ENCODE data around the gene KISS1R. TPM values are rescaled to one million over a fixed set of nuclear protein-coding genes. Genes with fewer than 3 reads are reported as not detected.
A peak's percentile ranks its signal among the peaks of the same experiment; 100 is the strongest.

The KISS1R gene
- total RNA-seq, 2 experiments from 2014 or later: 1.5 to 1.6 TPM

DNA sequence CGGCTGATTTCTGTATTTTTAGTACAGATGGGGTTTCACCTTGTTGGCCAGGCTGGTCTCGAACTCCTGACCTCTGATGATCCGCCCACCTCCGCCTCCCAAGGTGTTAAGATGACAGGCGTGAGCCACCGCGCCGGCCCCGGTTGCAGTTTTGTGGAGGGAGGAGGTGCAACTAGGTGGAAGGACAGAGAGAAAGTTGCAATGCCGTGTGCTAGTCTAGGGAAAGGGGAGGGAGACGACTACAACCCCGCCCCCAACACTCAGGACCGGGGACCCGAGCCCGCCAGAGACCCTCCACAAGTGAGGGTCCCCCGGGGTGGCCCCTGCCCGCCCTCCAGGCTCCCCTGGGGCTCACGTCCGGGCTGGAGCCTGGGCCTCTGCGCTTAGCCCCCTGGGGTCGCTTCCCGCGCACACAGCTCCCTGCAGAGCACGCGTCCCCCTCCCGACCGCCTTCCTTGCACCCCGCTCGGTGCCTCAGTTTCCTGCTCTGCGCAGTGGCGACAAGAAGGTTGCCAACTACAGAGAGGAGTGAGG, 7.5 kb downstream of the KISS1R start:
- H3K9me3 ChIP-seq (ENCODE audit: control insufficient read depth in 1 of 2, insufficient read depth in 1 of 2, low read length in 2 of 2): no peaks in the 10 kb centered on the region
- ChIA-PET POLR2A (interaction anchor here (1.0 kb wide), 2 partner anchors 13 to 60 kb away, joined by 3 to 8 read pairs; partner anchors contain the start of gene WDR18), CTCF (interaction anchor here (1.1 to 5.3 kb wide), 4 partner anchors 58 to 316 kb away, joined by 3 to 33 read pairs (median 12); partner anchors contain the start of gene WDR18)
- ATAC-seq (ENCODE audit: poor library complexity): no peak
- H3K4me1 ChIP-seq (ENCODE audit: insufficient read depth, low read length): peaks cover 53% of the 10 kb centered on the region
- peak overlapping the region; percentile 83 for H3K4me3 ChIP-seq (ENCODE audit: low read length)
- no peak overlapping the region for H3K27ac Mint-ChIP-seq
- H3K9me3 Mint-ChIP-seq: no peaks in the 10 kb centered on the region
- intact Hi-C loops (cut with DNase I, micrococcal nuclease): loop anchor here (1.0 to 5.0 kb wide), 2 partner anchors 60 to 268 kb away; partner anchors contain the start of gene WDR18 (in 1 of the 2)
- TF ChIP-seq, protein P1, sequence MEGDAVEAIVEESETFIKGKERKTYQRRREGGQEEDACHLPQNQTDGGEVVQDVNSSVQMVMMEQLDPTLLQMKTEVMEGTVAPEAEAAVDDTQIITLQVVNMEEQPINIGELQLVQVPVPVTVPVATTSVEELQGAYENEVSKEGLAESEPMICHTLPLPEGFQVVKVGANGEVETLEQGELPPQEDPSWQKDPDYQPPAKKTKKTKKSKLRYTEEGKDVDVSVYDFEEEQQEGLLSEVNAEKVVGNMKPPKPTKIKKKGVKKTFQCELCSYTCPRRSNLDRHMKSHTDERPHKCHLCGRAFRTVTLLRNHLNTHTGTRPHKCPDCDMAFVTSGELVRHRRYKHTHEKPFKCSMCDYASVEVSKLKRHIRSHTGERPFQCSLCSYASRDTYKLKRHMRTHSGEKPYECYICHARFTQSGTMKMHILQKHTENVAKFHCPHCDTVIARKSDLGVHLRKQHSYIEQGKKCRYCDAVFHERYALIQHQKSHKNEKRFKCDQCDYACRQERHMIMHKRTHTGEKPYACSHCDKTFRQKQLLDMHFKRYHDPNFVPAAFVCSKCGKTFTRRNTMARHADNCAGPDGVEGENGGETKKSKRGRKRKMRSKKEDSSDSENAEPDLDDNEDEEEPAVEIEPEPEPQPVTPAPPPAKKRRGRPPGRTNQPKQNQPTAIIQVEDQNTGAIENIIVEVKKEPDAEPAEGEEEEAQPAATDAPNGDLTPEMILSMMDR (IDR thresholded peaks at IDR 0.05): no peak
- peaks cover 18% of the 10 kb centered on the region for H3K4me1 Mint-ChIP-seq (ENCODE audit: low read depth)
- no peaks in the 10 kb centered on the region for H3K27me3 Mint-ChIP-seq
- peak in 2 of 14 experiments; percentile 43 to 49 for DNase-seq
- H3K27ac ChIP-seq (ENCODE audit: low read depth in 1 of 2, low read length in 2 of 2): no peak overlapping the region
- H3K27me3 ChIP-seq (ENCODE audit: control insufficient read depth in 1 of 2, insufficient read depth in 2 of 2, low read length in 2 of 2): no peaks in the 10 kb centered on the region
- H3K4me3 Mint-ChIP-seq: peak overlapping the region; percentile 86
- H3K36me3 Mint-ChIP-seq (ENCODE audit: low read depth): peaks cover 4% of the 10 kb centered on the region
- no peaks in the 10 kb centered on the region for H3K36me3 ChIP-seq (ENCODE audit: insufficient read depth, low read length)

DNA sequence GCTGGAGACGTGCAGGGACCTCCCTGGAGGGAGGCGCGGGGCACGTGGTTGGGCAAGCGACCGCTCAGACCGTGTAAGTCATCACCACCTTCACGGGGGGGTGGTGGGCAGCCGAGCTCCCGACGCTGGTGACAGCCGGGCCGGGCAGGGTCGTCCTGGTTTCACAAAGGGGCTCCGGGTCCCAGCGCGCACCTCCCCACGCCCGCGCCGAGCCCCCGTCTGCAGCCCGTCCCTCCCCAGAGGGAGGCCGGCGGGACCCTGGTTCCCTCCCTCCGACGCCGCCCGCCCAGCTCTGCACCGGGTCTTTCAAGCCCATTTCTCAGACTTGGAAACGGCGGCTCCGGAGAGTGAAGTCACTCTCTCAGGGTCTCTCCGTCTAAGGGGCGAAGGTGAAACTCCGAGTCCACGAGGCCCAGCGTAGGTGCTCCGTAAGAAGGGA, 8.0 kb downstream of the KISS1R start:
- Mint-ChIP-seq H3K4me3 (peak overlapping the region; percentile 86), H3K27ac (peak overlapping the region; percentile 36), H3K4me1 (ENCODE audit: low read depth) (peaks cover 18% of the 10 kb centered on the region), H3K36me3 (ENCODE audit: low read depth) (peaks cover 4% of the 10 kb centered on the region), H3K9me3 (no peaks in the 10 kb centered on the region), H3K27me3 (no peaks in the 10 kb centered on the region)
- intact Hi-C loops (cut with DNase I, micrococcal nuclease): loop anchor here in 1 of 2 experiments (1.0 to 5.0 kb wide), 2 partner anchors 59 to 267 kb away; partner anchors contain the start of gene WDR18
- peak in 4 of 14 experiments; percentile 33 to 73 (median 54) for DNase-seq
- Histone ChIP-seq H3K4me1 (ENCODE audit: insufficient read depth, low read length) (peaks cover 50% of the 10 kb centered on the region), H3K4me3 (ENCODE audit: low read length) (peak overlapping the region; percentile 83), H3K36me3 (ENCODE audit: insufficient read depth, low read length) (no peaks in the 10 kb centered on the region), H3K27ac (ENCODE audit: low read depth in 1 of 2, low read length in 2 of 2) (peak overlapping the region in 1 of 2 donors; percentile 60), H3K27me3 (ENCODE audit: control insufficient read depth in 1 of 2, insufficient read depth in 2 of 2, low read length in 2 of 2) (no peaks in the 10 kb centered on the region), H3K9me3 (ENCODE audit: control insufficient read depth in 1 of 2, insufficient read depth in 1 of 2, low read length in 2 of 2) (no peaks in the 10 kb centered on the region)
- TF ChIP-seq, protein P1 (IDR thresholded peaks at IDR 0.05): no peak
- ChIA-PET CTCF (interaction anchor here (1.1 to 3.6 kb wide), 2 partner anchors 62 to 316 kb away, joined by 3 to 17 read pairs; no protein-coding TSS in a partner anchor), POLR2A (interaction anchor here (1.0 kb wide), 2 partner anchors 13 to 59 kb away, joined by 3 to 8 read pairs; partner anchors contain the start of gene WDR18)
- ATAC-seq (ENCODE audit: poor library complexity): peak; percentile 51

DNA sequence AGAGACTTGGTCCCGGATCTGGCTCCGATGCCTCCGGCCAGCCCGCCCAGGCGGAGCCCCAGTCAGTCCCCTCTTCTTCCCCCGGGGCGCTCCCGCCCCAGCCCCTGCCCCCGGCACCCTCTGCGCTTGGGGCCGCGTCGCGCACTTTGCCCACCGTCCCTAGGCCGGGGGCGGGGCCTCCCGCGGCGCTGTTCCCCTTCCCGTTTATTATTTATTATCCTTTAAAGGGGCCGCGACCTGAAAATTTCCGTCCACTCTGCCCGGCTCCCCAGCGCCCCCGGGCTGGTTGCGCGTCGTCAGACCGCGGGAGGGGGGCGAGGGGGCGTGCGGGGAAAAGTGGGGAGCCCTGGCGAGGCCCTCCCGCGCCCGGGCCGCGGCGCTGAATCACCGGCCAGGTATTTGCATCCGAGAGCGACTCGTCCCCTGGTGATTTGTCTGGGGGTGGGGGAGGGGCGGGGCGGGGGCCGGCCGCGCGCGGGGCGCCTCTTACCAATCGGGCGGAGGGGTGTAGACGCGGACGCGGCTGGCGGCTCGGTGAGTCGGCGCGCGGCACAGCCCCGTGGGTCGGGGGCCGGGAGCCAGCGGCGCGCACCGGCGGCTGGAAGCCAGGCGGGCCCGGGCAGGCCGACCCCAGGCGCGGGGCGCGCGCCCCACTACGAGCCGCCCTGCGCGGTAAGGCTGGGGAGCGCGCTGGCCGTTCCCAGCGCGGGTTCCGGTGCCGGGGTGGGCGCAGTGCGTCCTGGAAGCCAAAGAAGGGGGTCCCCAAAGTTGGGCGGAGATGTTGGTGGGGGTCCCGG, 8.6 kb downstream of the KISS1R start, which contains the start of gene ARID3A:
Gene ARID3A, plus strand, starts transcription at position 510 of the 797 bp plus-strand sequence. CDS start 3,494 bp downstream, outside the sequence.
- peak within 1 kb of the TSS; percentile 86 for H3K4me3 Mint-ChIP-seq
- ChIA-PET CTCF (interaction anchor here (1.1 to 3.6 kb wide), 2 partner anchors 62 to 315 kb away, joined by 3 to 17 read pairs; no protein-coding TSS in a partner anchor), POLR2A (no interaction called here)
- Histone ChIP-seq H3K36me3 (ENCODE audit: insufficient read depth, low read length) (no peaks in the 10 kb centered on the region), H3K4me1 (ENCODE audit: insufficient read depth, low read length) (peaks cover 44% of the 10 kb centered on the region), H3K9me3 (ENCODE audit: control insufficient read depth in 1 of 2, insufficient read depth in 1 of 2, low read length in 2 of 2) (no peaks in the 10 kb centered on the region), H3K27me3 (ENCODE audit: control insufficient read depth in 1 of 2, insufficient read depth in 2 of 2, low read length in 2 of 2) (no peaks in the 10 kb centered on the region), H3K27ac (ENCODE audit: low read depth in 1 of 2, low read length in 2 of 2) (peak within 1 kb of the TSS in 1 of 2 donors; percentile 60), H3K4me3 (ENCODE audit: low read length) (peak within 1 kb of the TSS; percentile 83)
- DNase-seq (peak; percentile 55 to 87 (median 72)), ATAC-seq (ENCODE audit: poor library complexity) (peak; percentile 66)
- TF ChIP-seq, protein P1 (IDR thresholded peaks at IDR 0.05): no peak
- intact Hi-C loops (cut with DNase I, micrococcal nuclease): loop anchor here in 1 of 2 experiments (1.0 to 5.0 kb wide), 2 partner anchors 59 to 267 kb away; partner anchors contain the start of gene WDR18
- H3K9me3 Mint-ChIP-seq: no peaks in the 10 kb centered on the region
- H3K27me3 Mint-ChIP-seq: no peaks in the 10 kb centered on the region
- peaks cover 15% of the 10 kb centered on the region for H3K4me1 Mint-ChIP-seq (ENCODE audit: low read depth)
- H3K27ac Mint-ChIP-seq: peak within 1 kb of the TSS; percentile 36
- peaks cover 2% of the 10 kb centered on the region for H3K36me3 Mint-ChIP-seq (ENCODE audit: low read depth)
